NT2/D1 (cell line): ENCODE measurements around the gene ZNF563.

Experiments
- SUZ12 ChIP-seq: IDR thresholded peaks from 2 replicates; pipeline ENCODE4 v1.6.1; 2011; ENCODE audit not compliant: insufficient read length, insufficient read depth; ENCODE audit errors: extremely low read depth
- YY1 ChIP-seq: IDR thresholded peaks from 2 replicates; pipeline ENCODE4 v1.6.1; 2011; ENCODE audit not compliant: insufficient read length, insufficient read depth
- ZNF274 ChIP-seq: IDR thresholded peaks from 2 replicates; pipeline ENCODE4 v1.6.1; 2011; ENCODE audit warnings: mild to moderate bottlenecking, low read depth, low read length

DNA sequence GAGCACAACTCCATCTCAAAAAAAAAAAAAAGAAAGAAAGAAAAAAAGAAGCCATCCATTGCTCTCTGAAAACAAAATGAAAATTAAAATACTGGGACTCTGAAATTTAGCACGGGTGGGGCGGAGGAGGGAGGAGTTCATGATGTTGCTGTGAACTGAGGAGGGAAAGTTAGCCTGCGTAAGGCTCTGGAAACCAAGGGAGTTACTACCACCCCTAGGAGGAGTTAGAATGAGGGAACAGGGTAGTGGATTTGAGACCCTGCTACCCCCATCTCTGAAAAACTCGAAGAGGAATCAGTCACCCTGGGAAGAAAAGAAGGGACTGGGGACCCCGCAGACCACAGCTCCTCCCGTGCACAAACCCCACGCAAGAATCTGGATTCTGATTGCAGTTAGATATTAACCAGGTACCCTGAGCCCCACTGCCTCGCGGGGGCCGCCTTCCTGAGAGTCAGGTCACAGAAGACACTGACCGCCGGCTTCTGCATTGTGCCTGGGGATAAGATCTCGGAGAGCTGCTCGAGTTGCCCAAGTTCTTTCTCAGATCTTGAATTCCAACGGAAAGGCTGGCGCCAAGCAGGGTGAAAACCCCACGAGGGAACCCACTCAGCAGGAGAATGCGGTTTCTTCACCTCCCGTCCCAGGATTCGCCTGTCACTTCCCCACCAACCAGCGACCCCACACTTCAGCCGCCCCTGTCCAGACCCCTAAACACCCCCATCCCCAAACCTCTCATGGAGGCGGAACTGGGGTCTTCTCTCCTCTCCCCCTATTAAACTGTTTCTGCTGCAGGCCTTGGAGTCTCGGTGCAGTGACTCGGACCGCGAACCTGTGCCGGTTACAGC is 31.2 kb upstream of the ZNF563 start:
- TF ChIP-seq SUZ12, result no peak
- TF ChIP-seq YY1, result no peak
- no peak for TF ChIP-seq ZNF274
